K562 (cell line): ENCODE measurements around the gene IL12B.
"Not testable (repeated sequence)": the region's sequence is repeated elsewhere in the genome, so short reads cannot be mapped to it uniquely, and the experiment has no call there.

ENCODE experiments used
- CTCF ChIP-seq, 3 experiments: IDR thresholded peaks in 2 of 3; conservative IDR thresholded peaks in 1 of 3; 2 replicates each; pipeline ENCODE4 v1.5.1; 2011 to 2012; ENCODE audit warnings: low read length in 3 of 3, mild to moderate bottlenecking in 3 of 3, control low read depth in 2 of 3, improper control_type of control experiment in 1 of 3, inconsistent platforms in 1 of 3, low read depth in 1 of 3, mixed read lengths in 1 of 3, moderate library complexity in 1 of 3; ENCODE audit not compliant: insufficient read depth in 2 of 3
- EP300 ChIP-seq: IDR thresholded peaks from 2 replicates; pipeline ENCODE4 v1.6.1; 2012; ENCODE audit warnings: low read length, improper control_type of control experiment
- MEIS2 ChIP-seq: fragments of 450-650 bp; IDR thresholded peaks from 2 replicates; pipeline ENCODE4 v1.6.1; 2014; ENCODE audit warnings: mild to moderate bottlenecking; ENCODE audit not compliant: partially characterized antibody

DNA sequence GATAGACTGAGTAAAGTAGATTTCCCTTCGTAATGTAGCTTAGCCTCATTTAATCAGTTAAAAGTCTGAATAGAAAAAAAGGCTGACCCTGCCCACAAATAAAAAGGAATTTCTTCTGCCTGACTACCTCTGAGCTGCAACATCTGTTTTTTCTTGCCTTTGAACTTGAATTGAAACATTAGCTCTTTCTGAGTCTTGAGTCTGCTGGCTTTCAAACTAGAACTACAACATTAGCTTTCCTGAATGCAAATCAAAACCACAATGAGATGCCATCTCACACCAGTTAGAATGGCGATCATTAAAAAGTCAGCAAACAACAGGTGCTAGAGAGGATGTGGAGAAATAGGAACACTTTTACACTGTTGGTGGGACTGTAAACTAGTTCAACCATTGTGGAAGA, 19.9 kb upstream of the IL12B start:
- TF ChIP-seq CTCF (IDR thresholded peaks at IDR 0.05 in 2 of 3, conservative IDR thresholded peaks at IDR 0.05 in 1 of 3; ENCODE audit: insufficient read depth in 2 of 3, low read depth in 1 of 3, low read length in 3 of 3); MEIS2; EP300: not testable (repeated sequence)
